Stomach smooth muscle (tissue), 2 donors: ENCODE results near the gene ACO2.
"Not testable (repeated sequence)": the region's sequence is repeated elsewhere in the genome, so short reads cannot be mapped to it uniquely, and the experiment has no call there.

ENCODE experiments used
- H3K27ac ChIP-seq: one replicate; pipeline ENCODE4 v1.7.0; 2013; ENCODE audit warnings: mild to moderate bottlenecking, low read length, inconsistent platforms
- H3K27me3 ChIP-seq, 2 donors: one replicate each; pipeline ENCODE4 v1.7.0; 2013; ENCODE audit warnings: low read length in 2 of 2; ENCODE audit not compliant: insufficient read depth in 2 of 2, control insufficient read depth in 1 of 2
- H3K36me3 ChIP-seq, 2 donors: one replicate each; pipeline ENCODE4 v1.7.0; 2013; ENCODE audit warnings: low read length in 2 of 2; ENCODE audit not compliant: control insufficient read depth in 2 of 2, insufficient read depth in 2 of 2
- H3K4me1 ChIP-seq: one replicate; pipeline ENCODE4 v1.7.0; 2013; ENCODE audit warnings: low read length; ENCODE audit not compliant: control insufficient read depth, insufficient read depth
- H3K4me3 ChIP-seq, 2 donors: one replicate each; pipeline ENCODE4 v1.7.0; 2013; ENCODE audit warnings: low read length in 2 of 2
- H3K9ac ChIP-seq, 2 donors: one replicate each; pipeline ENCODE4 v1.7.0; 2013; ENCODE audit warnings: low read length in 2 of 2, mild to moderate bottlenecking in 1 of 2
- H3K9me3 ChIP-seq, 2 donors: one replicate each; pipeline ENCODE4 v1.7.0; 2013; ENCODE audit warnings: low read length in 2 of 2; ENCODE audit not compliant: control insufficient read depth in 2 of 2
- donor health status: healthy.
- donor health status: Pancreatic carcinoma.

ACO2 gene

GRCh38 chr22:41458161-41458728, 10.7 kb upstream of the ACO2 start:
- Histone ChIP-seq H3K9me3 (no peaks in the 10 kb centered on the region), H3K27ac (no peak overlapping the region), H3K4me1 (no peaks in the 10 kb centered on the region), H3K36me3 (peaks cover 15 to 25% of the 10 kb centered on the region in 2 donors), H3K27me3 (no peaks in the 10 kb centered on the region), H3K4me3 (no peak overlapping the region), H3K9ac (no peak overlapping the region)

- H3K27ac ChIP-seq, result no peak overlapping the region
These were observed 9.5 kb upstream of the ACO2 start for GRCh38 chr22:41459431-41459830.

DNA sequence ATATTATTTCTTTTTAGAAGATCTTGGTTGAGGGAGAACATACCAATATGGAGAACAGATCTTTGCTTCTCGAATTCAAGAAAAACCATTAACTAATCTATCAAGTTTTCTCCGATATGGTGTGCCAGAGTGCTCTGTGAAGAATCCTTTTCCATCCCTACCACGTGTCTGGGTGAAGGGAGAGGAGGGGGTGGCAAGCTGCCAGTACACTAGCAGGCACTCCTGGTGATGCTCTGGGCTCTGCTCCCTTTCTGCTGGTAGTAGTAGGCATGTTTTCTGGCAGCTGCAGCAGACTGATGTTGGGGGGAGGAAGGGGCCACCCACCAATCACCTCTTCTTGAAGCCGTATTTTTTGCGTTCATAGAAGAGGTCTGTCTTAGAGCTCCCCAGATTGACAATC, 8.8 kb upstream of the ACO2 start:
- peak overlapping the region; percentile 60 for H3K27ac ChIP-seq
- not testable (repeated sequence) for H3K9me3 ChIP-seq, H3K4me1 ChIP-seq, H3K4me3 ChIP-seq, H3K27me3 ChIP-seq, H3K9ac ChIP-seq
- peaks cover 30 to 37% of the 10 kb centered on the region in 2 donors for H3K36me3 ChIP-seq

More at GRCh38 chr22:41459431-41459830, 9.5 kb upstream of the ACO2 start:
- H3K9ac ChIP-seq, result no peak overlapping the region
- H3K27me3 ChIP-seq, result no peaks in the 10 kb centered on the region
- peaks cover 24 to 31% of the 10 kb centered on the region in 2 donors for H3K36me3 ChIP-seq
- H3K4me1 ChIP-seq, result no peaks in the 10 kb centered on the region
- H3K9me3 ChIP-seq, result no peaks in the 10 kb centered on the region
- H3K4me3 ChIP-seq, result no peak overlapping the region

DNA sequence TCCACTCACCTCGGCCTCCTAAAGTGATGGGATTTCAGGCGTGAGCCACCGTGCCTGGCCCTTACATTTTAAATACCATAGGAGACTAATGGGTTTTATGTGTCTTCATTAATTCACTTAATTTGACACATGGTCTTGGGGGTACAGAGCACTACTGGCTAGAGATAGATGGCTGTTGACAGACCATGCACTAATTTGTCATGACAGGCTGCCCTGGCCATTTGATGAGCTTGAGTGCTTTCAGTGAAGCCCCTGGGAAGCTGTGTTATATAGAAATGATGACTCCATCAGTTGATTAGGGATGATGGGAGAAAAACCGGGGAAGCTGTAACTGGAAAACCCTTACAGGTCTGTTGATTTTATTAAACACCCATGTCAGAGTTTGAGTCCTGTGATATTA, 7.0 kb upstream of the ACO2 start:
- no peaks in the 10 kb centered on the region for H3K27me3 ChIP-seq
- no peaks in the 10 kb centered on the region for H3K9me3 ChIP-seq
- no peak overlapping the region for H3K4me3 ChIP-seq
- peaks cover 45 to 48% of the 10 kb centered on the region in 2 donors for H3K36me3 ChIP-seq
- no peaks in the 10 kb centered on the region for H3K4me1 ChIP-seq
- no peak overlapping the region for H3K9ac ChIP-seq
- H3K27ac ChIP-seq, result no peak overlapping the region

GRCh38 chr22:41469218-41469851, 418 bp downstream of the ACO2 start:
- Histone ChIP-seq H3K27ac (peak overlapping the region; percentile 98), H3K4me1 (peaks cover 13% of the 10 kb centered on the region), H3K9me3 (no peaks in the 10 kb centered on the region), H3K9ac (peak overlapping the region; percentile 95 to 97), H3K4me3 (peak overlapping the region; percentile 93 to 98), H3K36me3 (peaks cover 26 to 36% of the 10 kb centered on the region in 2 donors), H3K27me3 (no peaks in the 10 kb centered on the region)

- H3K9ac ChIP-seq, result no peak overlapping the region
- peaks cover 16% of the 10 kb centered on the region for H3K4me1 ChIP-seq
- H3K27me3 ChIP-seq, result no peaks in the 10 kb centered on the region
- H3K36me3 ChIP-seq, result peaks cover 16 to 24% of the 10 kb centered on the region in 2 donors
- no peak overlapping the region for H3K4me3 ChIP-seq
- H3K27ac ChIP-seq, result no peak overlapping the region
- no peaks in the 10 kb centered on the region for H3K9me3 ChIP-seq
These were observed 2.0 kb downstream of the ACO2 start for GRCh38 chr22:41470886-41471285.

DNA sequence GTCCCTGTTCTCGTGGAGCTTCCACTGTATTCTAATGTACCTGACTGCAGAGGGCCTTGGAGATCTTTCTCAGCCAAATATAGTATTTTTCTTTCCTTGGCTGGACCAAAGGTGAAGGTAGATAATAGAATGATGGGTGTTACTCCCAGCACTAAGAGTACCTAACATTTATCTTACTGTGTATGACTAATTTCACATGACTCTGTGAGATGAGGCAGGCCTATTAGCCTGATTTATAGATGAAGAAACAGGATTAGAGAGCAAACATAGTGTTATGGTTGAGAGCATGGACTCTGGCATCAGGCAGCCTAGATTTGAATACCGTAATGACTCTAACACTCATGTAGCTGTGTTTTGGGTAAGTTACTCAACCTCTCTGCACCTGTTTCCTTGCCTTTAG, 2.7 kb downstream of the ACO2 start:
- no peak overlapping the region for H3K9ac ChIP-seq
- no peak overlapping the region for H3K27ac ChIP-seq
- no peaks in the 10 kb centered on the region for H3K9me3 ChIP-seq
- peaks cover 16% of the 10 kb centered on the region for H3K4me1 ChIP-seq
- H3K4me3 ChIP-seq, result no peak overlapping the region
- H3K36me3 ChIP-seq, result peaks cover 10 to 17% of the 10 kb centered on the region in 2 donors
- H3K27me3 ChIP-seq, result no peaks in the 10 kb centered on the region

DNA sequence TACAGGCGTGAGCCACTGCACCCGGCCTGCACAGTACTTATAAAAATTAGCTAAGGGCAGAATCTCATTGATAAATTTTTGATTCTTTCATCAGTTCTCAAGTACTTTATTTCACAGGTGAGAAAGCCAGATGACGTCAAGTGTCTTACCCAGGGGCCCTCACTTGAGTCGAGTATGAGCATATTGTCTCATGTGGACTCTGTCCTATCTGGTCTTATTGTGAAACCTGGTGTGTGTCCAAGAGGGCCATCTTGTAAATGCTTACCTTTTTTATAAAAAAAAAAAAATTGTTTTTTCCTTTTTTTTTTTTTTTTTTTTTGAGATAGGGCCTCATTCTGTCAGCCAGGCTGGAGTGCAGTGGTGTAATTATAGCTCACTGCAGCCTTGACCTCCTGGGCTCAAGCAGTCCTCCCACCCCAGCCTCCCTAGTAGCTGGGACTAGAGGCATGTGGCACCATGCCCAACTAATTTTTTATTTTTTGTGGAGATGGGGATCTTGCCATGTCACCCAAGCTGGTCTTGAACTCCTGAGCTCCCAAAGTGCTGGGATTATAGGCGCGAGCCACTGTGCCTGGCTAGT, 6.0 kb downstream of the ACO2 start:
- peaks cover 16% of the 10 kb centered on the region for H3K4me1 ChIP-seq
- H3K9me3 ChIP-seq, result no peaks in the 10 kb centered on the region
- no peak overlapping the region for H3K27ac ChIP-seq
- no peak overlapping the region for H3K9ac ChIP-seq
- peaks cover 6 to 7% of the 10 kb centered on the region in 2 donors for H3K36me3 ChIP-seq
- no peak overlapping the region for H3K4me3 ChIP-seq
- H3K27me3 ChIP-seq, result no peaks in the 10 kb centered on the region

DNA sequence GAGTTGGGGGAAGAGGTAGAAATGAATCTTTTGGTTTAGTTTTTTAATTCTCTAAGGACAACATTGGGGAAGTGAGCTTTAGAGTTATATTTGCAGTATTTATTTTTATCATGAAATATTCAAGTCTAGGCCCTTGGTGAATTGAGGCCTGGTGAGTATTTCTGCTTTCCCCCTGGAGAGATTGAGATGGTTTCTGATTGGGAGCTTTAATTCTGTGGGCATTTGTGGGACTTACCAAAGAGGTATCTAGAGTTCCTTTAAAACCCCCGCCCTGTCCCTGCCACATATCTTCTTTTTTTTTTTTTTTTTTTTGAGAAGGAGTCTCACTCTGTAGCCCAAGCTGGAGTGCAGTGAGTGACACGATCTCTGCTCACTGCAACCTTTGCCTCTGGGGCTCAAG, 9.6 kb downstream of the ACO2 start:
- no peak overlapping the region for H3K4me3 ChIP-seq
- H3K36me3 ChIP-seq, result peaks cover 0 to 3% of the 10 kb centered on the region in 2 donors
- H3K9ac ChIP-seq, result no peak overlapping the region
- H3K27me3 ChIP-seq, result no peaks in the 10 kb centered on the region
- peak overlapping the region; percentile 87 for H3K27ac ChIP-seq
- H3K9me3 ChIP-seq, result no peaks in the 10 kb centered on the region
- H3K4me1 ChIP-seq, result peaks cover 43% of the 10 kb centered on the region

GRCh38 chr22:41478891-41479521, 10.1 kb downstream of the ACO2 start:
- H3K4me1 ChIP-seq, result peaks cover 48% of the 10 kb centered on the region
- H3K36me3 ChIP-seq, result peaks cover 0 to 3% of the 10 kb centered on the region in 2 donors
- H3K9me3 ChIP-seq, result no peaks in the 10 kb centered on the region
- H3K9ac ChIP-seq, result peak overlapping the region in 1 of 2 donors; percentile 60
- H3K27me3 ChIP-seq, result no peaks in the 10 kb centered on the region
- H3K4me3 ChIP-seq, result peak overlapping the region in 1 of 2 donors; percentile 47
- peak overlapping the region; percentile 87 for H3K27ac ChIP-seq
